Stimulated activated CD4-positive, alpha-beta T cell treated with anti-CD3 and anti-CD28 coated beads, Interleukin-15, amount 100 ng/mL, for 24 hours (primary cell): ENCODE data around the gene TMEM33.
"Not testable (repeated sequence)": the region's sequence is repeated elsewhere in the genome, so short reads cannot be mapped to it uniquely, and the experiment has no call there.

Experiments used
- DNase-seq: peaks from one replicate; pipeline ENCODE4 v3.0.0-alpha.2; 2020

The TMEM33 gene

DNA sequence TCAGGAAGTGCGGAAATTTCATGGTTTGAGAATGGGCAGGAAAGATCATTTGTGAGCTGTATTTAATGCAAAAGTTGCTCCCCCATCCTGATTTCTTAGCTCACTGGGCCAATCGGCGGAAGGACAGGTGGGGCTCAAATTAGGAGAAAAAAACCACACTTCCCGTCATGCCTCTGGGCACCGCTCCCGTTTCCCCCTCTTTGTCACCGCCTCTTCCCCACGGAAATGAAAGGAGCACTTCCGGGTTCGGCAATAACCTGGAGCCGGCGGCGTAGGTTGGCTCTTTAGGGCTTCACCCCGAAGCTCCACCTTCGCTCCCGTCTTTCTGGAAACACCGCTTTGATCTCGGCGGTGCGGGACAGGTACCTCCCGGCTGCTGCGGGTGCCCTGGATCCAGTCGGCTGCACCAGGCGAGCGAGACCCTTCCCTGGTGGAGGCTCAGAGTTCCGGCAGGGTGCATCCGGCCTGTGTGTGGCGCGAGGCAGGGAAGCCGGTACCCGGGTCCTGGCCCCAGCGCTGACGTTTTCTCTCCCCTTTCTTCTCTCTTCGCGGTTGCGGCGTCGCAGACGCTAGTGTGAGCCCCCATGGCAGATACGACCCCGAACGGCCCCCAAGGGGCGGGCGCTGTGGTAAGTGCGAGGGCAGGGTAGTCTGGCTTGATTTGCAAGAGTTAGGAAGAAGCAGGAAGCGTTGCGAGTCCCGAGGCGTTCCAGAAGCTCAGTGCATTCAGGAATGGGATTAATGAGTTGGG, at the start of gene TMEM33:
TSS of gene TMEM33 (plus strand) at position 529 of the 751 bp plus-strand sequence. CDS start at position 585, 56 bp downstream.
- peak; percentile 87 for DNase-seq

GRCh38 chr4:41885456-41885855, 49.8 kb upstream of the TMEM33 start:
- DNase-seq = no peak

DNA sequence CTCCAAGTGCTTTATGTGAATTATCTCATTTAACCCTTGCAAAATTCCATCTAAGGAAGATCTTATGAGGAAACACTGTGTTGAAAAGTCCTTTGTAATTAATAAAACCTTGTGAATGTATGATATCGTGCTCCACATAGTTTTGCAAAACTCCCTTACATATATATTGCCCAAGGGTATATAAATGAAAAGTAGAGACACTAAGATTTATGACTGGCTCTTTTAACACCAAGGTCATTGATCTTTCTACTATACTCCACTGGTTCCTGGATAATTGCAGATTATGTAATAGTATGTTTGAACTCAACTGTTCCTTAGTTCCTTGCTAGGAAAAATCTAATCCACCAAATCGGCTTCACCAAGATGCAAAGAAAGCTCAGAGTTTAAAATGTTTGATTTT, 48.0 kb upstream of the TMEM33 start:
- DNase-seq = no peak

- peak; percentile 54 for DNase-seq
These were observed 47.2 kb upstream of the TMEM33 start for GRCh38 chr4:41887821-41888686.

GRCh38 chr4:41888687-41889074, 46.5 kb upstream of the TMEM33 start:
- DNase-seq = no peak

DNA sequence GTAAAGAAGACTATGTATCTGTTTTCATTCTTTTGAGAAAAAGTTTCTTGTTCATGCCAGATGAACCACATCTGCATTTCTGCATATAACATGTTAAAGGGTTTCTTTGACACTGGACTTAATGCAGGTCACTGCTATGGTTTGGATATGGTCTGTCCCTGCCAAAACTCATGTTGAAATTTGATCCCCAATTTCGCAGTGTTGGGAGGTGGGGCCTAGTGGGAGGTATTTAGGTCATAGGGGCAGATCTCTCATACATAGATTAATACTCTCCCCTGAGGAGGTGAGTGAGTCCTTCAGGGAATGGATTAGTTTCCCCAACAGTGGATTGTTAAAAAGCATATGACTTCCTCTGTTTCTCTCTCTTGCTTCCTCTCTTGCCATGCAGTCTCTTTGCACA, 45.9 kb upstream of the TMEM33 start:
- DNase-seq = no peak

DNA sequence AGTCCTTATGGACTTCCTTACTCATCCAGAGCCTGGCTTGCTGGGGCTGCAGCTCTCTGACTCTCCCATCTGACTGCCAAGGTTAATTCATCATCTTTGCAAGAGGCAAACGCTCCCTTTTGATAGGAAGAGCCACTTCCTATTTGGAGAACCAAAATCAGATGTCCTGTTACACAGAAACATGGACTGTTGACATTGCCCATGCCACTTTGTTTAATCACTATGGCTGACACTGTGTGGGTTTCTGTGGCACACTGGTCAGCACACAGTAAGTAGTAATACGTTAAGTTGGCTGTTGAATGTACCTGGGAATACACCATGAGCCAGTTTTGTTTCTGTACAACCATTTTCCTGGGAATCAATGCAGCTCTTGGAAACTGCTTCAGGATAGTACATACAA, 45.1 kb upstream of the TMEM33 start:
- no peak for DNase-seq

DNA sequence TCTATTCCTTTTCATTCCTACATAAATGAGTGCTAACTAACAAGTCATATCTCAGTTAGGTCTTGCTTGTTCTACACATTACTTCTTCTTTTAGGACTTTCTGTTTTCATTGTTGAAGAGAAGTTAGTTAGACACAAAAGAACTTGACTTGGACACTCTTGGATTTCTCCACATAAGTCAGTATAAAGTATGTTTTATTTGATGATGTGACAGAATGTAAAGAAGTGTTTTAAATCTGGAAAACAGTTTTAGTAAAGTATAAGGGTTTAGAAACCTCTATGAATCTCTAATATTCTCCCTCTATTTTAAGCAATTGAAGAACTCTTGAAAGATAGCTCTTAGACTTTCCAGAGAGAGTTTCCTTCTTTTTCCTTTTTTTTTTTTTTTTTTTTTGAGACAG, 38.6 kb upstream of the TMEM33 start:
- DNase-seq = no peak

DNA sequence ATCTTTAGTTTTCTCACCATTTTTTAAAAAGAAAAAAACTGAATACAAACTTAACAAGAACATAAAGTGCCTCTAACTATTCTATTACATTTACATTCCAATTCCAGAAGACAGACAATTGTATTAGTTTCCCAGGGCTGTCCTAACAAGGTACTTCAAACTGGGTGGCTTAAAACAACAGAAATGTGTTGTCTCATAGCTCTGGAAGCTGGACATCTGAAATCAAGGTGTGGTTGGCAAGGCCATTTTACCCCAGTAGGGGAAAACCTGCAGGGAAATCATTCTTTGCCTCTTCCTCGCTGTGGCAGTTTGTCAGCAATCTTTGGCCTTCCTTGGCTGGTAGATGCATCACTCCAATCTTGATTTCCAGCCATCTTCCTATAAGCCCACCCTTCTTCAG, 37.5 kb upstream of the TMEM33 start:
- DNase-seq = no peak

DNA sequence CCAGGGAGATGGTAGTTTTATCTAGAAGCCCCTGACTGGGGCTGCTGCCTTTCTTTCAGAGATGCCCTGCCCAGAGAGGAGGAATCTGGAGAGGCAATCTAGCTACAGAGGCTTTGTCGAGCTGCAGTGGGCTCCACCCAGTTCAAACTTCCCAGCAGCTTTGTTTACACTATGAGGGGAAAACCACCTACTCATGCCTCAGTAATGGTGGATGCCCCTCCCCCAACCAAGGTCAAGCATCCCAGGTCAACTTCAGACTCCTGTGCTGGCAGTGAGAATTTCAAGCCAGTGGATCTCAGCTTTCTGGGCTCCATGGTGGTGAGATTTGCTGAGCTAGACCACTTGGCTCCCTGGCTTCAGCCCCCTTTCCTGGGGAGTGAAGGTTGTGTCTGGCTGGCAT, 26.1 kb upstream of the TMEM33 start:
- DNase-seq = not testable (repeated sequence)

GRCh38 chr4:41912546-41912945, 22.7 kb upstream of the TMEM33 start:
- no peak for DNase-seq

DNA sequence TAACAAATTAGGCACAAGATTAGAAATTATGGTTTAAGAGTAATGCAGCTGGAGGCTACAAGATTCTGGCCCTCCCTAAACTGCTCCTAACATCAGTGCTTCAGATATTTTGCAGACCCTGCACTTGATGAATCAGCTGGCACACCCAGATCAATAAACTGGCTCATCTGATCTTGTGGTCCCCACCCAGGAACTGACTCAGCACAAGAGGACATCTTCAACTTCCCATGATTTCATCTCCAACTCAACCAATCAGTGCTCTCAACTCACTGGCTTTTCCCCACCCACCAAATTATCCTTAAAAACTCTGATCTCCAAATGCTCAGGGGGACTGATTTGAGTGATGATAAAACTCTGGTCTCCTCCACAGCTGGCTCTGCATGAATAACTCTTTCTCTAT, 21.7 kb upstream of the TMEM33 start:
- no peak for DNase-seq

GRCh38 chr4:41918278-41918677, 17.0 kb upstream of the TMEM33 start:
- DNase-seq = no peak

DNA sequence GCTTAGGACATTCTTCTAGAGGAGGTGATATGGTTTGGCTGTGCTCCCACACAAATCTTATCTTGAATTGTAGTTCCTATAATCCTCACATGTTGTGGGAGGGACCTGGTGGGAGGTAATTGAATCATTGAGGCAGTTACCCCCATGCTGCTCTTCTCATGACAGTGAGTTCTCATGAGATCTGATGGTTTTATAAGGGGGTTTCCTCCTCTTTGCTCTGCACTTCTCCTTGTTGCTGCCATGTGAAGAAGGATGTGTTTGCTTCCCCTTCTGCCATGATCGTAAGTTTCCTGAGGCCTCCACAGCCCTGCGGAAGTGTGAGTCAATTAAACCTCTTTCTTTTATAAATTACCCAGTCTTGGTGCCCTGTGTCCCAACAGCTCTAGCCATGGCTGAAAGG, 14.8 kb upstream of the TMEM33 start:
- not testable (repeated sequence) for DNase-seq

DNA sequence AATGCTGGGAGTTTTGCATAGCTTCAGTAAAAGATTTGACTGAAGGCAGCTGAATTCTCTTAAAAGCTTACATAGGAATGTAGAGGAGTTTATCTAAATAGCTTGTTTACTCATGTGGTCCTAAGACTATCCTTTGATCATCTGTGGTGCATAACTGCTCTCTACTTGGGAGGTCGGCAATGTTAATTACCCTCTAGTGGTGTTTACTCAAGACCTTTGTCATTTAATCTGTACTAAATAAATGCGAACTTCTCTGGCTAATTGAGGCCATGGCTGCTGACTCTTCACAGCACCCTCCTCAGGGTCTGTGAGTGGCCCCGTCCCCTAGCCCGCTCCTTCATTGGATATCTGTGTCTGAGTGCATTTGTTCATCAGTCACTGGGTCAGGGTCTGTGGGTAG, 13.8 kb upstream of the TMEM33 start:
- DNase-seq = no peak

DNA sequence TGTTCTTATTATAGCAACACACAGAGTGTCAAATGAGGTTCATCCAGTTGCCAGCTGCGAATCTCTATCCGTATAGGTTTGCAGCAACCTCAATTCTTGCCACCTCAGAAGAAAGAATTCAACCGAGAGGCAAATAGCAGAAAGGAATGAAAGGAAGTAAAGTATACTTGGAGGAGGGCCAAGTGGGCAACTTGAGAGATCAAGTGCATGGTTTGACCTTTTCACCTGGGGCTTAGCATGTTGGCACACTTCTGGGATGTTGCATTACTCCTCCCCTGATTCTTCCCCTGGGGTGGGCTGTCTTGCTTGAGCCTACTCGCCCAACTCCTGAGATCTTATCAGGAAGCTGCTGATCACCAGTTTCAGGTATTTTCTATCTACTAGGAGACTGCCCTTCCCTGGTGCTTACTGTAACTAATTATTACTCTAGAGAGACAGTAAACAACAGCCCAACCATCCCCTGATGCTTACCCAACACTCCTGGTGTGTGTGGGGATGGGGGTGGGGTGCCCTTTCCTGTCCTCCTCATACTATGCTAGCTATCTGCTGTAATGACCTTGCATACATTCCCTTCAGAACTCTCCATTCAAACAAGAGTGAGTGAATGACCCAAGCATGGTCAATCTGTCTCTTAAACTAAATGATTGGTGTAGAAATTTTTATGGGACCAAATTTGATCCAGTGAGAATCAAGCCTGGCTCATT, 7.3 kb upstream of the TMEM33 start:
- no peak for DNase-seq

GRCh38 chr4:41930139-41930831, 4.9 kb upstream of the TMEM33 start:
- no peak for DNase-seq

DNA sequence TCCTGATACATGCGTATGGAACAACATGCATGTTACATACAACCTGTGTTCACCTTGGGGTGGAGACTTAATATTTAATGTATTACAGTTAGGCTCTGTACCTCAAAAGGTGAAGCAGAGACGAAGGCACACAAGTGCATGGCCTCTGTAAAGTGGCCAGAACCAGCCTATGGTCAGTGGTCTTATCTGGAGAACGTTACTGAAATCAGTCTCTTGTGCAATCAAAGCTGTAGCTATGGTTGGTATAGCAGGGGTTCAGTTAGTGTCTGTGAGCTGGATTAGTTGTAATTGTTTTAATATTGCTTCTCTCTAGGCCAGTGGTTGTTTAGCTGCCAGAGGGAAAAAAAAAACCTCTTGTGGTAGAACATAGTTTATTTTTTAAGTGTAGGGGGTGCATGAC, 2.2 kb upstream of the TMEM33 start:
- no peak for DNase-seq

DNA sequence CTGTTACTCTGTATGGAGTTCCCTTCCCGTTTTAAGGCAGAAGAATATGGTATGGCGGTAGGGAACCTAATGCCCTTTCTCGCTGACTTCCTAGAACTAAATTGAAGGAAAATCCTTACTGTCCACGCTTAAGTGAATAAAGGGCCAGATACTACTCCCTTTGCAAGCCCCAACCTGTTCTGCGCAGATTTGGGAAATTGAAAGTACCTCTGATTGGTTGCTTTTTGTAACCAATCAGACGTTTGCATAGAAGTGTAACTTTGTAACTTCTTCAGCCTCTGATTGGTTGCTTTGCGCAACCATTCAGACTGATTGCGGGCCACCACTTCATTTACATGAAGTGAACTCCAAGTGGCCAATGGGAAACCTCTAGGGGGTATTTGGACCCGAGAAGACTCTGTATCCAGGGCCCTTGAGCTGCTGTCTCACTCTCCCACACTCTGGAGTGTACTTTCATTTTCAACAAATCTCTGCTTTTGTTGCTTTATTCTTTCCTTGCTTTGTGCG, 1.2 kb upstream of the TMEM33 start:
- DNase-seq = no peak

GRCh38 chr4:41934514-41934900, 722 bp upstream of the TMEM33 start:
- no peak for DNase-seq

GRCh38 chr4:41935652-41936021, 408 bp downstream of the TMEM33 start:
- DNase-seq = peak; percentile 55

- DNase-seq = no peak
These were observed 3.9 kb downstream of the TMEM33 start for GRCh38 chr4:41939016-41939626.
